Measurements from ENCODE around the gene QRFPR. TPM values are rescaled to one million over a fixed set of nuclear protein-coding genes. Genes with fewer than 3 reads are reported as not detected.

Gene QRFPR
- total and polyA plus RNA-seq, 2 of the 4 experiments (the other 2 are of a cell fraction), result not detected

Small RNA genes within 50 kb of the gene (microRNA-seq; reads per million reads assigned to microRNA genes)
- gene RF00019 (ENCODE audit: insufficient read depth, insufficient read length), result not detected

Small RNA genes within 50 kb of the gene (small RNA-seq; reads per million reads assigned to genes)
- 0 reads per million in 5 experiments for gene RF00019

Other genes starting within 250 kb of the QRFPR start
- 0.18 and 0.28 TPM in 2 replicates for gene TNIP3, start 216.7 kb downstream of the QRFPR start, total RNA-seq (2012; rRNA removed)
- 0.10 TPM in 2 replicates for gene TNIP3, start 216.7 kb downstream of the QRFPR start, polyA plus RNA-seq (2012; rRNA removed)

Measured in IMR-90 (cell line).